Stimulated activated CD4-positive, alpha-beta T cell treated with anti-CD3 and anti-CD28 coated beads, TNF-alpha, amount 100 ng/mL, for 48 hours (primary cell): ENCODE data around the gene CYB561D2.

Source experiments
- DNase-seq, 3 donors: peaks; one replicate each; pipeline ENCODE4 v3.0.0-alpha.2; 2020; ENCODE audit warnings: low read depth in 3 of 3

Gene CYB561D2

DNA sequence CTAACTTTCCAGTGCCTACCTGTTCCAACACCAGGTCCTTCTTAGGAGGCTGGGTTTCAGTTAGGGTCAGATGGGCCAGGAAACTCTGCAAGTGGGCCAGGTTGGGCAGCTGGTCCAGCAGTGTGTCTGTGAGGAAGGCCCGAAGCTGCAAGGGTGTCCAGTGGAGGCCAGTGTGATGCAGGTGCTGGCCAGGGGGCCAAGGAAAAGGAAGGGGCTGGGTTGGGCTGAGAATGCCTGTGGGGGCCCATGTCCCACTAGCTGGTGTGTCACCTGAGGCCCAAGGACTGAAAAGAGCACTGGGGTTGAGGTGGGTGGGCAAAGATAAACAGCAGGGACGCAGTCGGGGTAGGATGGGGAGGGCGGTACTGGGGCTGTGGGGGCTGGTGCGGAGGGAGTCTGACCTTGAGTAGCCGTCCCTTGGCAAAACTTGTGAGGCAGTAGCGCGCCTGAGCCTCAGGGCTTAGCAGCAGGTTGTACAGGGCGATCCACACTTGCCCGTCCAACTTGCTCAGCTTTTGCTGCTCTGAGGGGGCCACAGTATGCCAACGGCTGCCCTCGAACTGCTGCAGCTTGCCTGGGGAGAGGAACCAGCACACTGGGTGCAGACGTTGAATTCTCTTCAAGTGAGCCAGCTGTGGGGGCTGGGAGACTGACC lies 8.5 kb upstream of the CYB561D2 start:
- no peak for DNase-seq

DNA sequence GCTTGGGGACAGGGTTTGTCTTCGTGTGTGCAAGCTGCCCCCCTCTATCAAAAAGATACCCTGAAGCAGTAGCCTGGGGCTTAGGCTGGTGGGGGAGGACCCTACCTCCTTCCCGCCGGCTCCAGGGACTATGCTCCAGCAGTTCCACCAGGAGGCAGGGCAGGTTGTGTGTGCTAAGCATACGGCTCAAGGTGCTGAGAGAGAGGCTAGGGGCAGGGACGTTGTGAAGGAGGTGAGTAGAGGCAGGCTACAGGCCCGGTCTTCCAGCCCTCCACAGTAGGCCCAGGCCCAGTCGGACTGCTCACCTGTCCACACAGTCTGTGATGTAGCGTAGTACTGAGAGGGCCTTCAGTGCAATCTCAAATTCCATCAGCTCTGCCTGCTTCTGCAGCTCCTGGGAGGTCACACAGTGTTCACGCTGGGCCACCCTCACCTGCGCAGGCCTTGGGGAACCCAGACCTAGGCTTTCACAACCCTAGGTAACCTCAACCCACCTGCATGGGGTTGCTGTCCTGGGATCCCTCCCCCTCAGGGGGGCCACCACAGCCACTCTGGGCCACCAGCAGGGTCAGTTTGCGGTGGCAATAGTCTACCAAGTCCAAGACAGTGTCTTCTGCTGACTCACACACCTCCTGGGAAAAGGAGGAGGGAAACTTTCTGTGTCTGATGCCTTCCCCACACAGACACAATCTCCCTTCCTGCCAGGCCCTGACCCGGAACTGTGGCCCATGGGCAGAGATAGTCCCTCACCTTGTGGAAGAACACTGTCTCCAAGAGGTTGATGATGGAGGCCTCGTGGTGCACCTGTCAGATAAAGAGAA lies 7.6 kb upstream of the CYB561D2 start:
- DNase-seq: no peak

DNA sequence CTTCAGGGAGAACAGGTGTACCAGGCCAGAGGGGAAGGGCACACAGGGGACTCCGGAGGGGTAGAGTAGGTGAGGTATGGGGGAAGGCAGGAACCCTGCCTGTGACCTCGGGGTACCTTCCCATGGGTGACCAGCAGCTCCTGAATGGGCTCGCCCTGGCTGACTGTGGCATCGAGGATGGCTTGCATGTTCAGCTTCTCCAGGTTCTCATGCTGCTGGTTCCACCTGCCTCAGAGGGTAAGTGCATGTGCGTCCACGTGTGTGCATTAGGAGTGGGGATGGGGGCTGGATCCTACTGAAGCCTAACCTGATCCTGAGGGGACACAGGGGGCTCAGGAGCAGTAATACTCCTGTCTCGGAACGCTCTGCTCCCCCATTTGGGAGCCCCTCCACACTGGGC lies 5.7 kb upstream of the CYB561D2 start:
- no peak for DNase-seq

DNA sequence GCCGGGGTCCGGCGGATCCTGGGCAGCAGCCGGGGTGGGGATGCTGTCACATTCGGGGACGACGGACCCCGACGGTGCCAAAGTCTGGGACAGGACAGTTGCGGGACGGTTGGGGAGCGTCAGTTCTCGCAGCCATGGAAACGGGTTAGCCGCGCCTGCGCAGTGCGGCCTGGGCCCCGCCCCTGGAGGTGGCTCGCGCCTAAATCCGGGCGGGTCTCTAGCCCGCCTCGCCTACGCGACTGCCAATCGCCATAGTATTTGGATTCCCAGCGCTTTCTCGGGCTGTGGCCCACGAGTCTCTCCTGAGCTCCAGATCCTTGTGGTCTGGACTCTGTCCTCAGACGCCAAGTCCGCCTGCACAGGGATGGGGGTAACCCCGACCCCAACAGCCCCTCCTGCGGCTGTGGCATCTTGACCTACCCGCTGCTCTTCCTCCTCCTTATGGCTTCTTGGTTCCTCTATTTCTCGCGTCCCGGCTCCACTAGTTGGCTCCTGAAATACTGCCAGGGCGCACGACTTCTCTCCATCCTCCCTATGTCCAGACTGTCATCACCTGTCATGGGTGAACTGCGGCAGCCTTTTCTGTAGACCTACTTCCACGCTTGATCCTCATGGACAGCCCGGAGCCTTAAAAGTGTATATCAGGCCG lies 5.0 kb upstream of the CYB561D2 start, which contains the start of gene ZMYND10:
Gene ZMYND10, minus strand, starts transcription at position 147 of the 649 bp plus-strand sequence. CDS start 153 bp downstream, outside the sequence.
- DNase-seq: peak; percentile 59 to 70 (median 70)

DNA sequence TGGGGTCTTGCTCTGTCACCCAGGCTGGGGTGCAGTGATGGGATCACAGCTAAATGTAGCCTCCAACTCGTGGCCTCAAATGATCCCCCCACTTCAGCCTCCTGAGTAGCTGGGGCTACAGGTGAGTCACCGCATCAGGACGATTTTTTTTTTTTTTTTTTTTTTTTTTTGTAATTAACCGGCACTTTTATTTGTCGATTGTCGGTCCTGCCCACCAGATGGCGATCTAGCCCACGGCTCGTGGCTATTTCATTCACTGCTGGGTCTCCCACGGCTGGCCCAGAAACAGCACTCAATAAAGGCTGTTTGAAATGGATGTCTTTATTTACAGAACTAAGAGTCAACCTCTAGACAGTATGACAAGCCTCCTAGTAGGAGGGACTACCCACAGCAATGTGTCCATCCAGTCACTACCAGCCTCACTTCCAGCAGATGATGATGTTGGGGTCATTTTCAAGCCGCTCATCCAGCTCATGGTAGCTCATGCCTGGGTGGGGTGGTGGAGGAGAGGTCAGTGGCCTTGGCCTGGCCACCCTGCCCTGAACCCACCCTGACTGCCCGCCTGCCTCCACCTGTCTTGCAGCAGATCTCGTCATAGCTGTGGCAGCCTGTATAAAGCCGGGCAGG lies 3.4 kb upstream of the CYB561D2 start:
- DNase-seq: peak; percentile 39 to 57 (median 56)

DNA sequence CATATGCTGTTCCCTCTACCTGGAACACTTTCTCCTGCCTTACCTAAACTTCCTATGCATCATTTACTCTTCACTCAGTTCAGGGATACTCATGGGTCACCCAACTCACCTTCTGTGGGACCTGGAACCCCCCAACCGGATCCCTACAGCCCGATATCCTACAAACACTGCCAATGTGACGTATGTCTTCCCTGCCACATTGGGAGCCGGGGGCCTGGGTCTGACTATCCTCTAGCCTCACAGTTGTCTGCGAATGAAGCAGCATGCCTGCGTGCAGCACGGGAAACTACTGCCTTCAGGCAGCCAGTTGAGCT lies 492 bp upstream of the CYB561D2 start:
- no peak for DNase-seq

DNA sequence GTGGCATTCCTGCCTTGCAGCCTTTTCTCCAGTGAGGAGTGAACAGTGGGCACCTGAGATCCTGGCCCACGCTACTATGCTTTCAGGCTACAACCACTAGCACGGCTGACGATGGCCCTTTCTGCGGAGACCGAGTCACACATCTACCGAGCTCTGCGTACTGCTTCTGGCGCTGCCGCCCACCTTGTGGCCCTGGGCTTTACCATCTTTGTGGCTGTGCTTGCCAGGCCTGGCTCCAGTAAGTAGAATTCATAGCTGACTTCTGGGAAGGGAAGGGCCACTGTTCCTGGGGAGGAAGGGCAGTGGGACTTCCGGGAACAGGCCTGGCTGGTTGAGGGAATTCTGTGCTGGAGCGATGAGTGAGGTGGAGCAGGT lies 648 bp downstream of the CYB561D2 start:
- DNase-seq: no peak

DNA sequence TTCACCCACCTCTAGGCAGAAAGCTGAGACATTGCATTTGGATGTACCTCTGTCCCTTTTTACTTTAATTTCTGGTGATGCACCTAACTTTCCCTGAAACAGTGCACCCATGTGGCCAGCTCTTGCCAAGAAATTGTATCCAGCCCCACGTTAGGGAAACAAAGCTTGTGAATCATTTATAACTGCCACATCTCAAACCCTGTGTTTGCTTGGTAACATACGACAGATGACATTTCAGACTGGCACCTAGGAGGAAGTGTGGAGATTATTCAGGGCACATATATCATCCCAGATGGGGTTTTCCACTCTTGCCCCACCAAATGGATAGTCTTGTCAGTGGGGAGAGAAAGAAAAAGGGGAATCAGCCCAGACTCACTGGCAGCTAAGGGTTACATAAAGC lies 2.1 kb downstream of the CYB561D2 start:
- DNase-seq: no peak

DNA sequence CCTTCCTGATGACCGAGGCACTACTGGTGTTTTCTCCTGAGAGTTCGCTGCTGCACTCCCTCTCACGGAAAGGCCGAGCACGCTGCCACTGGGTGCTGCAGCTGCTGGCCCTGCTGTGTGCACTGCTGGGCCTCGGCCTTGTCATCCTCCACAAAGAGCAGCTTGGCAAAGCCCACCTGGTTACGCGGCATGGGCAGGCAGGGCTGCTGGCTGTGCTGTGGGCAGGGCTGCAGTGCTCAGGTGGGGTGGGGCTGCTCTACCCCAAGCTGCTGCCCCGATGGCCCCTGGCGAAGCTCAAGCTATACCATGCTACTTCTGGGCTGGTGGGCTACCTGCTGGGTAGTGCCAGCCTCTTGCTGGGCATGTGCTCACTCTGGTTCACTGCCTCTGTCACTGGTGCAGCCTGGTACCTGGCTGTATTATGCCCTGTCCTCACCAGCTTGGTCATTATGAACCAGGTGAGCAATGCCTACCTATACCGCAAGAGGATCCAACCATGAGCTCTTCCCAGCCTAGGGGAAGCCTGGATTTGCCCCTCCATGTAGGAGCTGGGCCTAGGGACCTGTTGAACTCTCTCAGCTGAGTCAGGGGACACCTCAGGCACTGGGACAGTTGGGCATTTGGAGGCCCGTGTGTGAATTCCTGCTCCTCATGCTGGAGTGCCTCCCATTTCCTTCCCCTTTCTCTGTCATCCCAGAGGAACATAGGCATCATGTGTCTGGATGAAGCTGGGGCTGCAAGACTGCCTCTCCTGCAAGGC lies 2.8 kb downstream of the CYB561D2 start:
- no peak for DNase-seq

DNA sequence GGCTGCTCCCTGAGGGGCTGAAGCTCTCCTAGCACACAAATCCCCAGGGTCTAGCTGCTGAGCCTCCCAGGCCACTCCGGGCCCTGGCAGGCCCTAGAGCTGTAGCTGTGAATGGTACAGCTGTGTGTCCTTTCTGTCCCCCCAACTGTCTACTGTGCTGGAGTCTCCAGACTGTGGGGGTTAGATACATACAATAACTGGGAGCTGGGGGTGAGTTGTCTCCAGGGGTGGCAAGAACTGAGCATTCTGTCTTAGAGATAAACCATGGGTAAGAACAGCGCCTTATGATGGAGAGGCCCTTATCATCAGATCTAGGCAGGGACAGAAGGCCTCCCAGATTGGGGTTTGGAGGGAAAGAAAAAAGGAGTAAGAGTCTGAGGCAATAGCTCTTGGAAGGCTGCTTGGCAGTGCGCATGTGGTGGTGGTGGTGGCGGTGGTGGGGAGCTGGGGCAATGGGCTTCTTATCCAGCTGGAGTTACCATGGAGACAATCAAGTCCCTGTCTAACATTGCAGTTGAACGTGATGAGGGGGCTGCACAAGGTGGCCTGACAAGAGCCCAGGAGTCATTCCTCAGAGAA lies 3.6 kb downstream of the CYB561D2 start:
- DNase-seq: no peak

DNA sequence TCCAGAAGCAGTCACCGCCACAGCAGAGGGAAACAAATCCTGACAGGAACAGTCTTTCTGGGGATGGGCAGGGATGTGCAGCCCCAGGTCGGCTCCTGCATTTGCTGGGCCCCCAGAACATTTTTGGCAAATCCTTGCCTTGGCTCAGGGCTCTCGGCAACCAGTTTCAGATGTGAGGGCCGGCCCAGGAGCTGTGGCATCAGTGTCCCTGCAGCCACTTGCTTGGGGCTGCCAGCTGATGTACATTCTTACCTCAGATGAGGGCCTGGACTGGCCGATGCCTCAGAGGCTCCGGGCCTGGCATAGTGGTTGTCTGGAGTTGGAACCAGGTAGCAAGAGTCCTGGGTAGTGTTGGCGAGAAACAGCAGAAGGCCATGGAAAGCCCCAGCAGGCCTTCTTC lies 4.2 kb downstream of the CYB561D2 start:
- no peak for DNase-seq

DNA sequence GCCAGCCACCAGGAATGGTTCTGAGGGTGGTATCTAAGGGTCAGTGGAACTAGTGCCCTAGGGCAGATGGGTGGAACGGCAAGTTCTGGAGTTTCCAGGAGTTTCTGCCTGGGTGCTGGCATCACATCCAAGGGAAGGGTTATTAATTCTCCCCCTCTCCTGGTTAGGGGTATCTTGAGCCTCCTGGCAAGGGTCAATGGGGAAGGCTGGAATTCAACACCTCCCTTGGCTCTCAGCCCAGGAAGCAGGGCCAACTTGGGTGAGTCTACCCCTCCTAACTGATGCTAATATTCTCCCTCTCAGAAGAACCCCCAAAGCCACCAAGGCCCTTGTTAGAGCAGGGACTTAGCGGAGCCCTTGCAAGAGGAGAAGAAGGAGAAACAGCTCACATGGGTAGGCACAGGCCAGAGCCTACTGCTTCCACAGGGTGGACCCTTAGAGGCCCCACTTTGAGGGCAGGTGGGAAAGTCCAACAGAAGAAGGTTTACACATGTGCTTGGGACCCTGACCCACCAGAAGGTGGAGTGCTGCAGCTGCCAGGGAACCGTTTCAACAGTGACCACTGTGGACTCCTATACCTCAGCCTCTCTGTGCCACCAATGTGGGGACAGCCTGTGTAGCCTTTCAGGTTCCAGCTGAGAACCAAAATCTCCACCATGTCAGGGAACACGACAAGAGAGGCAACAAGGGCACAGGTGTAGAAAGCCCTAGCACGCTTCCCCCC lies 5.3 kb downstream of the CYB561D2 start:
- DNase-seq: no peak

DNA sequence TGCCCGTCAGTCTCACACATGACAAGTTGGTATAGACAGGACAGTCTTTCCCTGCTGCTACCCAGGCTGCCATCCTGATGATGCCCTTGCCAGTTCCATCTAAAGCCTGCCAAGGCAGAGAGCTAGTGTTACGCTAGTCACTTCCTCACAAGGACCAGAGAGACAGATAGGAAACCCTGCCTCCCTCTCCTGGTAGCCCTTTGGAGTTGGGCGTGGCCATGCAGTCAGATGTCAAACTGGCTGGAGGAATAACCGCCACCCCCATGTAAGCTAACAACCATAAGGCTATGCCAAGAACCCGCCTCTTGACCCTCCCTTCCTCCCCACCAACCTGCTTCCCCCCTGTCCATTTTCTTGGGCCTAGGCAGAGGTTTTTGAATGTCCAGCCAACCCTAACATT lies 5.9 kb downstream of the CYB561D2 start:
- DNase-seq: no peak

DNA sequence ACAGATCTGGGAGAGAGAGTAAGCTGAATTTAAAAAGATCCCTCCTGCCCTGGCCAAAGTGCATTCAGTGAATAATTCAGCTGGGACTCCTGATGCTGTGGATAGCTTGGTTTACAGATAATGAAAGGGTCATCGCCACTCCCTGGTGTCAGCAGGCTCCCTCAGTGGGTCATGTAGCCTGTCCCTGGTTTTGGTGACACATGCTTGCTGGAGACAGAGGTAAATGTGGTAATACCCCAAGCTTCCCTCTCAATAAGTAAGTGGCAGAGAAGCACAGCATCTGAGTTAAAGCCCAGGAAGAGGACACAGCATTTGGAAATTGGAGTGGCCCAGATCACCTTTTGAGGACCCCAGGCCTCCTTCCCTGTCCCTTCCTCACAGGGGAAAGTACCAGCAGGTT lies 6.8 kb downstream of the CYB561D2 start:
- DNase-seq: no peak

DNA sequence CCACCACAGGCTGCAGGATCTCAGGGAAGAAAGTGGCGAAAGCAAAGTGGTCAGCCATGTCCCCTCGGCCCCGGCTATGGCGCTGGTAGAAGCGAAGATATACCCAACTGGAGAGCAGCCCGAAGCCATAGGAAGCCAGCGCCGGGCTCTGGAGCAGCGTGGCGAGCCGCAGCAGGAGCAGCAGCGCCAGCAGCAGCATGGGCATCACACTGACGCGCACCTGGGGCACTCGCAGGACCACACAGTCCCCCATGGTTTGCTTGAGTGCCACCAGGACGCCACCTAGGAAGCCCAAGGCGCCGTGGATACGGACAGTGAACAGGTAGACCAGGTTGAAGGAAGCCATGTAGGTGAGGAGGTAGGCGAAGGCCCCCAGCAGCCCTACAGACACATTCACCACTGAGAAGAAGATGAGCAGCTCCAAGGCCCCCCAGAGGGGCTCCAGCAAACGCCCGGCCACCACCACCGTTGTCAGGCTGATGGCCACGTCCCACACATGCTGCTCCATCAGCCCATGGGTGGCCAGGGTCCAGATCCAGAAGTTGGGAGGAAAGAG lies 7.8 kb downstream of the CYB561D2 start:
- DNase-seq: no peak

DNA sequence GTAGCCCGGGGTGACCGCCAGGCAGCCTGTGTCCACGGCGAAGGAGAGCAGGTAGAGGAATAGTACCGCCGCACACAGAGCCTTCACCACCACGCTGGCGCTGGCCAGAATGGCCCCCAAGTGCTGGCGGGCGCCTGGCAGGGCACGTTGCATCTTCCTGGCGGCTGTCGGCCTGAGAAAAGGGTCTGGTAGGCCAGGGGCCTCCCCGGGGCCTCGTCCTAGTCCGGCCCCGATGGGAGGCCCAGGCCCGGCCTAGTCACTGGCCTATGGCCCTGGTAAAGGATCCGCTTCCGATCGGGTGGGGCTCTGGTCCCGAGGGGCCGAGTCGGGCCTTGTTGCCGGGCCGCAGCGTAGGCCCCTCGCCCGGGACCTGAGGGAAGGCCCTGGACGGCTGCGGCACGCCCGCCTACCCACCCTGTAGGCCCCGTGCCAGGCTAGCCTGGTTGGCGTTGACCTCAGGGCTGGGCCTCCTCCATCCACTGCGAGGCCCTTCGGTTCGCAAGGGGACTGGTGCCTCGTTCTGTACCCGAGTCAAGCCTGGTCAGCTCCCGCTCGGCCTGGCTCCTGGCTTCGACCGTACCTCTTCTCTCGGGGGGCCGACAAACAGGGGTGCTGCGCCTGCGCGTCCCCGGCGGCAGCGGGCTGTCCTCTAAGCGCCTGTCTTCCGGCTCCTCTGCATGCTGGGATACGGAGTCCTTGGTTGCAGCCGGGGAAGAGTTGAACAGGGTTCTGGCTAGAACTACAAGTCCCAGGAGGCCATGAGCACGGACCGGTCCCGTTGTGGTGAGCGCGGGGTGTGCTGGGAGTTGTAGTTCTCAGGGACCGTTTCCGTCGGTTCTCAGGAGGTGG lies 8.5 kb downstream of the CYB561D2 start, which contains the start of gene TMEM115:
Gene TMEM115, minus strand, starts transcription at position 611 of the 849 bp plus-strand sequence. Its CDS starts 458 bp downstream, at position 153.
- peak; percentile 88 to 94 (median 94) for DNase-seq

DNA sequence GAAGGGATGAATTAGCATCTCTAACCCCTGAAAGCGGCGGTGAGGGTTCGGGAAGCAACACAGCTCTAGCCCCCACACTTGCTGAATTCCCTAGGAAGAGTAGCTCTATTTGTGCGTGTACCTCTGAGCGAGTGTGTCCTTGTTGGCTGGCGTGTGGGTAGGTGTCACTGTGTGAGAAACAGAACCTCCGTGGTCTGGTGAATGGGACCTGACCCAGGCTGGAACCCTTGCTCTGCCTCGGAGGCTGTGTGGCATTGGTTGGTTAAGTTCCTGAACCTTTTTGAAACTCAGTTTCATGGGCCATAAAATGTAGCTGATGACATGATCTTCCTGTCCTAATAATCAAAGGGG lies 9.1 kb downstream of the CYB561D2 start:
- no peak for DNase-seq

DNA sequence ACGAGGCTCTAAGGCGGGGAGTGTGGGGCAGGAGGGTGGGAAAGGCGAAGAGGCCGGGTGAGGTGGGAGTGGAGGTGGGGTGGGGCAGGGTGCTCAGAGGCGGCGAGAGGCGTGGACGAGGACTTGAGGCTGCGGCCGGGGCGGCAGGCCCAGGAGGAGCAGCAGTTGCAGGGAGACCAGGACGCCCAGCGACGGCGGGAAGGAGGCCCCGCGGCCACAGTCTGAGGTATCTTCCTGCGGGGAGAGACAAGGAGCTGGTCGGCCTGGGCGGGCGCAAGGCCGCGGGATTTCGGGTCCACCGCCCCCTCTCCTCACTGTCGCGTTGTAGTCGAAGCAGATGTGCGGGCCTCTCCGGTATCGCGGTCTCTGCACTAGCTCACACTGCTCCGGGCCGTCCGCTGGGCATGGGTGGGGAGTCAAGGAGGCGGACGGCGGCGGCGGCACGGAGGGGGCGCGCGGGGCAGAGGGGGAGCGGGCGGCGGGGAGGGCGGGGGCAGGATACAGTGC lies 14.0 kb downstream of the CYB561D2 start:
- no peak for DNase-seq
